ENCODE results near the gene GARIN5B. TPM values are rescaled to one million over a fixed set of nuclear protein-coding genes. Genes with fewer than 3 reads are reported as not detected.

The GARIN5B gene
- total and polyA plus RNA-seq, 2 of the 8 experiments (the other 6 are each of a cell fraction or from before 2014, with no cell fraction given) = 0.03 TPM; not detected in 1

- Histone ChIP-seq H2BK12ac (ENCODE audit: low read depth, low read length) (no peak overlapping the region), H3K23ac (ENCODE audit: insufficient read length) (no peak overlapping the region), H3K9ac (replicated peaks in 1 of 4; ENCODE audit: extremely low read depth in 1 of 4, low read depth in 3 of 4, low read length in 3 of 4) (no peak overlapping the region), H3K27ac (ENCODE audit: low read depth, low read length) (no peak overlapping the region), H3K4ac (replicated peaks; ENCODE audit: insufficient read length, low read depth, low read length) (no peak overlapping the region), H2BK15ac (ENCODE audit: low read length) (no peak overlapping the region), H4K91ac (replicated peaks; ENCODE audit: insufficient read length, low read length) (no peak overlapping the region), H3K4me1 (replicated peaks in 1 of 4; ENCODE audit: control insufficient read depth in 3 of 4, insufficient read depth in 4 of 4, low read length in 3 of 4) (peaks cover 0 to 20% (median 13%) of the 10 kb centered on the region in 4 experiments; a peak in 6 of 7 replicates), H3K56ac (replicated peaks; ENCODE audit: insufficient read length, low read depth, low read length) (no peak overlapping the region), H2AK5ac (ENCODE audit: low read depth, low read length) (no peak overlapping the region), H3K4me2 (ENCODE audit: insufficient read depth in 1 of 2, low read depth in 2 of 2, low read length in 2 of 2) (no peak overlapping the region), H3K14ac (ENCODE audit: insufficient read length) (no peak overlapping the region), H3K18ac (ENCODE audit: extremely low read depth, low read length) (no peak overlapping the region), H3K79me2 (ENCODE audit: control insufficient read depth in 1 of 2, insufficient read depth in 2 of 2, low read length in 2 of 2) (peaks cover 12 to 21% of the 10 kb centered on the region in 2 experiments), H4K5ac (ENCODE audit: insufficient read length, low read depth, low read length) (no peak overlapping the region), H2BK20ac (ENCODE audit: low read length) (no peak overlapping the region), H2AFZ (ENCODE audit: low read length) (no peak overlapping the region), H2BK120ac (replicated peaks; ENCODE audit: low read depth, low read length) (no peak overlapping the region), H3K27me3 (replicated peaks in 1 of 4; ENCODE audit: control insufficient read depth in 3 of 4, extremely low read depth in 1 of 4, insufficient read depth in 3 of 4, low read length in 3 of 4) (peaks cover 0 to 5% (median 2%) of the 10 kb centered on the region in 4 experiments; a peak in 2 of 7 replicates), H3K23me2 (ENCODE audit: low read depth, low read length) (peaks cover 13% of the 10 kb centered on the region), H4K8ac (ENCODE audit: extremely low read depth, insufficient read depth, low read length) (no peak overlapping the region), H2BK5ac (ENCODE audit: low read depth, low read length) (no peak overlapping the region), H3K79me1 (ENCODE audit: low read depth, low read length) (peaks cover 15% of the 10 kb centered on the region), H3K36me3 (ENCODE audit: control insufficient read depth in 2 of 4, insufficient read depth in 4 of 4, low read length in 3 of 4) (peaks cover 4 to 16% (median 12%) of the 10 kb centered on the region in 4 experiments; a peak in 7 of 8 replicates), H3K4me3 (ENCODE audit: extremely low read depth in 1 of 4, insufficient read depth in 2 of 4, low read depth in 3 of 4, low read length in 4 of 4) (no peak overlapping the region), H4K20me1 (replicated peaks in 1 of 2; ENCODE audit: control insufficient read depth in 1 of 2, insufficient read depth in 2 of 2, low read length in 2 of 2) (peaks cover 15% of the 10 kb centered on the region in 2 experiments), H3K9me3 (ENCODE audit: insufficient read depth in 2 of 2, low read depth in 1 of 2, low read length in 1 of 2) (no peaks in the 10 kb centered on the region; a peak in 1 of 4 replicates)
- ChIA-PET CTCF (ENCODE audit: partially characterized antibody) (interaction anchor here (0.7 to 2.1 kb wide), 2 partner anchors 10 to 94 kb away, joined by 4 to 7 read pairs; no protein-coding TSS in a partner anchor), POLR2A (ENCODE audit: partially characterized antibody) (interaction anchor here (0.9 to 34.6 kb wide), 4 partner anchors 9 to 71 kb away, joined by 3 to 874 read pairs (median 8); partner anchors contain the start of genes RPL28, TMEM238 and UBE2S)
- DNase-seq (ENCODE audit: low read depth in 1 of 2, low spot score in 2 of 2) (no peak), FAIRE-seq (no peak)
- 90% methylated on average over 2 of the region's 2 CpGs; no CpG with 5 or more reads in 1 of the 2 experiments for WGBS, 2 experiments (ENCODE audit: extremely low coverage in 1 of 2, insufficient coverage in 1 of 2, insufficient read length in 1 of 2, insufficient replicate concordance in 2 of 2, low coverage in 1 of 2, low lambda C conversion rate in 2 of 2, missing lambda C conversion rate in 1 of 2)
- TF ChIP-seq RXRA (IDR thresholded peaks at IDR 0.05; ENCODE audit: insufficient read depth, low read depth, low read length) = no peak
- TF ChIP-seq KDM1A (IDR thresholded peaks at IDR 0.05; ENCODE audit: borderline replicate concordance, low read length) = no peak
- TF ChIP-seq SAP30 (IDR thresholded peaks at IDR 0.05; ENCODE audit: insufficient read depth, insufficient replicate concordance, low read length) = no peak
- no peak for TF ChIP-seq EZH2 (IDR thresholded peaks at IDR 0.05; ENCODE audit: low read depth, low read length, severe bottlenecking)
- no peak for TF ChIP-seq GABPA (IDR thresholded peaks at IDR 0.05; ENCODE audit: borderline replicate concordance, insufficient read depth, low read length)
- TF ChIP-seq NANOG (IDR thresholded peaks at IDR 0.05; ENCODE audit: insufficient read depth, low read depth, low read length, poor library complexity, severe bottlenecking) = no peak
- TF ChIP-seq POLR2A (IDR thresholded peaks at IDR 0.05; ENCODE audit: control extremely low read depth in 1 of 2, low read depth in 2 of 2, low read length in 2 of 2) = no peak
- no peak for TF ChIP-seq EP300 (IDR thresholded peaks at IDR 0.05; ENCODE audit: borderline replicate concordance in 1 of 2, low read depth in 2 of 2, low read length in 2 of 2)
- TF ChIP-seq NRF1 (IDR thresholded peaks at IDR 0.05; ENCODE audit: low read depth, low read length) = no peak
- TF ChIP-seq SP1 (IDR thresholded peaks at IDR 0.05; ENCODE audit: low read depth, low read length) = no peak
- no peak for TF ChIP-seq TEAD4 (IDR thresholded peaks at IDR 0.05; ENCODE audit: low read depth, low read length)
- TF ChIP-seq RNF2 (IDR thresholded peaks at IDR 0.05; ENCODE audit: borderline replicate concordance, low read depth, low read length, missing control alignments, poor library complexity, severe bottlenecking) = no peak
- no peak for TF ChIP-seq RFX5 (IDR thresholded peaks at IDR 0.05; ENCODE audit: borderline replicate concordance, low read depth, low read length)
Measured at GRCh38 chr19:55410168-55410567, 47.1 kb upstream of the GARIN5B start.

Measured in H1 (cell line).